ENCODE measurements around the gene RC3H1.
"Not testable (repeated sequence)": the region's sequence is repeated elsewhere in the genome, so short reads cannot be mapped to it uniquely, and the experiment has no call there.

The RC3H1 gene

GRCh38 chr1:174023440-174023839 is 1.3 kb upstream of the RC3H1 start:
- no peak for DNase-seq

GRCh38 chr1:174022976-174023277 is 770 bp upstream of the RC3H1 start:
- DNase-seq = no peak

GRCh38 chr1:174021591-174022079 is 522 bp downstream of the RC3H1 start:
- DNase-seq = no peak

- DNase-seq = no peak
Observed at GRCh38 chr1:174018565-174018964, 3.6 kb downstream of the RC3H1 start.

GRCh38 chr1:174017231-174017970 is 4.8 kb downstream of the RC3H1 start:
- no peak for DNase-seq

GRCh38 chr1:174013864-174014418 is 8.2 kb downstream of the RC3H1 start:
- no peak for DNase-seq

GRCh38 chr1:174008979-174009378 is 13.2 kb downstream of the RC3H1 start:
- no peak for DNase-seq

GRCh38 chr1:174008269-174008668 is 13.9 kb downstream of the RC3H1 start:
- no peak for DNase-seq

- no peak for DNase-seq
Observed at GRCh38 chr1:174007851-174008250, 14.3 kb downstream of the RC3H1 start.

GRCh38 chr1:174005032-174005431 is 17.1 kb downstream of the RC3H1 start:
- DNase-seq = no peak

GRCh38 chr1:174003867-174004266 is 18.3 kb downstream of the RC3H1 start:
- DNase-seq = no peak

GRCh38 chr1:174001573-174001972 is 20.6 kb downstream of the RC3H1 start:
- DNase-seq = no peak

GRCh38 chr1:174000371-174000770 is 21.8 kb downstream of the RC3H1 start:
- no peak for DNase-seq

GRCh38 chr1:173997791-173998190 is 24.4 kb downstream of the RC3H1 start:
- no peak for DNase-seq

- no peak for DNase-seq
Observed at GRCh38 chr1:173996995-173997394, 25.2 kb downstream of the RC3H1 start.

GRCh38 chr1:173995475-173995874 is 26.7 kb downstream of the RC3H1 start:
- DNase-seq = no peak

GRCh38 chr1:173993948-173994347 is 28.2 kb downstream of the RC3H1 start:
- not testable (repeated sequence) for DNase-seq

GRCh38 chr1:173988068-173988467 is 34.1 kb downstream of the RC3H1 start:
- DNase-seq = no peak

- DNase-seq = no peak
Observed at GRCh38 chr1:173986951-173987350, 35.2 kb downstream of the RC3H1 start.

- DNase-seq = no peak
Observed at GRCh38 chr1:173970252-173970651, 51.9 kb downstream of the RC3H1 start.

- not testable (repeated sequence) for DNase-seq
Observed at GRCh38 chr1:173965896-173966295, 56.3 kb downstream of the RC3H1 start.

GRCh38 chr1:173963477-173963876 is 58.7 kb downstream of the RC3H1 start:
- DNase-seq = no peak

- DNase-seq = no peak
Observed at GRCh38 chr1:173960625-173961024, 61.5 kb downstream of the RC3H1 start.

- no peak for DNase-seq
Observed at GRCh38 chr1:173954179-173954578, 68.0 kb downstream of the RC3H1 start.

- DNase-seq = no peak
Observed at GRCh38 chr1:173948594-173948993, 73.6 kb downstream of the RC3H1 start.

Measured in 8988T (cell line).